Measurements from ENCODE around the gene SLC16A12.
"Not testable (repeated sequence)": the region's sequence is repeated elsewhere in the genome, so short reads cannot be mapped to it uniquely, and the experiment has no call there.

Gene SLC16A12

GRCh38 chr10:89469517-89469916 lies 65.9 kb downstream of the SLC16A12 start:
- DNase-seq = no peak

GRCh38 chr10:89468191-89468965 lies 67.0 kb downstream of the SLC16A12 start:
- no peak for DNase-seq

GRCh38 chr10:89466599-89467035 lies 68.8 kb downstream of the SLC16A12 start:
- no peak for DNase-seq

- no peak for DNase-seq
Observed at GRCh38 chr10:89465196-89465595, 70.2 kb downstream of the SLC16A12 start.

GRCh38 chr10:89463846-89464537 lies 71.4 kb downstream of the SLC16A12 start:
- DNase-seq = no peak

GRCh38 chr10:89458784-89459183 lies 76.6 kb downstream of the SLC16A12 start:
- DNase-seq = no peak

GRCh38 chr10:89458291-89458690 lies 77.1 kb downstream of the SLC16A12 start:
- DNase-seq = no peak

GRCh38 chr10:89454561-89455347 lies 80.6 kb downstream of the SLC16A12 start:
- no peak for DNase-seq

GRCh38 chr10:89452193-89452592 lies 83.2 kb downstream of the SLC16A12 start:
- no peak for DNase-seq

- DNase-seq = no peak
Observed at GRCh38 chr10:89450901-89451300, 84.5 kb downstream of the SLC16A12 start.

- not testable (repeated sequence) for DNase-seq
Observed at GRCh38 chr10:89444819-89445218, 90.6 kb downstream of the SLC16A12 start.

- DNase-seq = no peak
Observed at GRCh38 chr10:89442289-89442688, 93.1 kb downstream of the SLC16A12 start.

GRCh38 chr10:89440226-89441009 lies 95.0 kb downstream of the SLC16A12 start:
- no peak for DNase-seq

- DNase-seq = no peak
Observed at GRCh38 chr10:89438525-89438924, 96.9 kb downstream of the SLC16A12 start.

GRCh38 chr10:89431977-89432376 lies 103.4 kb downstream of the SLC16A12 start:
- DNase-seq = no peak

- DNase-seq = no peak
Observed at GRCh38 chr10:89428877-89429276, 106.5 kb downstream of the SLC16A12 start.

- no peak for DNase-seq
Observed at GRCh38 chr10:89427629-89428028, 107.8 kb downstream of the SLC16A12 start.

- DNase-seq = peak; percentile 47
Observed at GRCh38 chr10:89426230-89426868, 109.0 kb downstream of the SLC16A12 start.

GRCh38 chr10:89425000-89425399 lies 110.4 kb downstream of the SLC16A12 start:
- DNase-seq = no peak

GRCh38 chr10:89421018-89421476 lies 114.3 kb downstream of the SLC16A12 start:
- no peak for DNase-seq

- DNase-seq = no peak
Observed at GRCh38 chr10:89419548-89419947, 115.8 kb downstream of the SLC16A12 start.

- no peak for DNase-seq
Observed at GRCh38 chr10:89416465-89416864, 118.9 kb downstream of the SLC16A12 start.
